M059J (cell line): ENCODE data around the gene SCUBE3. TPM values are rescaled to one million over a fixed set of nuclear protein-coding genes. Genes with fewer than 3 reads are reported as not detected.
A peak's percentile ranks its signal among the peaks of the same experiment; 100 is the strongest.

Source experiments
- DNase-seq: peaks from one replicate; pipeline ENCODE4 v3.0.0-alpha.2; 2012; ENCODE audit warnings: low read depth
- total RNA-seq: library from RNA; depleted of rRNA; stranded (reverse); fragments of >200 nt; shearing (Covaris generic); gene quantifications from 2 replicates; pipeline ENCODE4 v1.2.3, GENCODE V29; 2014; rRNA removed

SCUBE3 gene
- 0.12 TPM in 1 of 2 replicates, not detected in the other for total RNA-seq

- peak; percentile 47 for DNase-seq
Measured at GRCh38 chr6:35213824-35214756, at the start of gene SCUBE3. Gene SCUBE3 (plus strand): TSS chr6:35213956. CDS start chr6:35214419, 463 bp downstream.

- DNase-seq: no peak
Measured at GRCh38 chr6:35164277-35164676, 49.5 kb upstream of the SCUBE3 start.

GRCh38 chr6:35164868-35165267, 48.9 kb upstream of the SCUBE3 start:
- no peak for DNase-seq

- DNase-seq: no peak
Measured at GRCh38 chr6:35165630-35166071, 48.1 kb upstream of the SCUBE3 start.

- DNase-seq: no peak
Measured at GRCh38 chr6:35166116-35166515, 47.6 kb upstream of the SCUBE3 start.

- no peak for DNase-seq
Measured at GRCh38 chr6:35166520-35166919, 47.2 kb upstream of the SCUBE3 start.

GRCh38 chr6:35167505-35167904, 46.3 kb upstream of the SCUBE3 start:
- no peak for DNase-seq

- DNase-seq: no peak
Measured at GRCh38 chr6:35168461-35168861, 45.3 kb upstream of the SCUBE3 start.

- DNase-seq: no peak
Measured at GRCh38 chr6:35170166-35170565, 43.6 kb upstream of the SCUBE3 start.

GRCh38 chr6:35170891-35171290, 42.9 kb upstream of the SCUBE3 start:
- no peak for DNase-seq

- DNase-seq: peak; percentile 65
Measured at GRCh38 chr6:35173044-35173426, 40.7 kb upstream of the SCUBE3 start.

GRCh38 chr6:35173427-35174087, 40.2 kb upstream of the SCUBE3 start:
- DNase-seq: peak; percentile 44

GRCh38 chr6:35174088-35174434, 39.7 kb upstream of the SCUBE3 start:
- DNase-seq: no peak

- no peak for DNase-seq
Measured at GRCh38 chr6:35174501-35174900, 39.3 kb upstream of the SCUBE3 start.

- DNase-seq: no peak
Measured at GRCh38 chr6:35176301-35177024, 37.3 kb upstream of the SCUBE3 start.

GRCh38 chr6:35177157-35177556, 36.6 kb upstream of the SCUBE3 start:
- DNase-seq: no peak

- no peak for DNase-seq
Measured at GRCh38 chr6:35177596-35177995, 36.2 kb upstream of the SCUBE3 start.

- DNase-seq: no peak
Measured at GRCh38 chr6:35178012-35178411, 35.7 kb upstream of the SCUBE3 start.

GRCh38 chr6:35178932-35179832, 34.6 kb upstream of the SCUBE3 start:
- no peak for DNase-seq

- DNase-seq: no peak
Measured at GRCh38 chr6:35179901-35180535, 33.7 kb upstream of the SCUBE3 start.
